B cell (primary cell): Measurements from ENCODE around the gene GLB1L. TPM values are rescaled to one million over a fixed set of nuclear protein-coding genes. Genes with fewer than 3 reads are reported as not detected.

Experiments
- ATAC-seq: fragments of 200-7000 bp; cut with Tn5 transposase; one replicate; pipeline ENCODE4 v1.10.0; 2021; ENCODE audit warnings: low read depth, mild to moderate bottlenecking, moderate number of reproducible peaks, moderate library complexity
- CTCF ChIA-PET: fragments of 350-600 bp; sonication (Branson Sonifier 250); formaldehyde crosslinking; loops from one replicate; lab custom pipeline; 2021; ENCODE audit warnings: antibody characterized with exemption, inconsistent platforms; lab: Charles Lee
- POLR2A ChIA-PET: fragments of 350-600 bp; sonication (Branson Sonifier 250); formaldehyde crosslinking; loops from one replicate; lab custom pipeline; 2021; ENCODE audit warnings: antibody characterized with exemption; lab: Charles Lee
- DNase-seq: peaks from one replicate; pipeline ENCODE4 v3.0.0; 2013
- H2AFZ ChIP-seq: 2 replicates; pipeline ENCODE4 v1.6.1; 2012; ENCODE audit warnings: mild to moderate bottlenecking, low read depth, low read length; ENCODE audit not compliant: insufficient read depth, poor library complexity, severe bottlenecking
- H3K27ac ChIP-seq, 2 donors: 1 replicate in 1 of 2; 2 replicates in 1 of 2; pipeline ENCODE4 v1.5.1; 2012 to 2013; ENCODE audit warnings: low read length in 2 of 2, mild to moderate bottlenecking in 2 of 2, moderate library complexity in 1 of 2
- H3K27me3 ChIP-seq, 4 experiments: fragments of 200-600 bp in 1 of 4; sonication (generic) in 1 of 4; replicated peaks in 1 of 4; 1 replicate in 2 of 4; 2 replicates in 2 of 4; pipeline versions ENCODE4 v1.6.1 to v1.7.0; 2013 to 2016; ENCODE audit warnings: low read length in 3 of 4, mild to moderate bottlenecking in 2 of 4, mixed read lengths in 1 of 4, moderate library complexity in 1 of 4; ENCODE audit not compliant: insufficient read depth in 4 of 4, control insufficient read depth in 3 of 4; ENCODE audit errors: control extremely low read depth in 1 of 4
- H3K36me3 ChIP-seq, 2 experiments: replicated peaks in 1 of 2; 1 replicate in 1 of 2; 2 replicates in 1 of 2; pipeline versions ENCODE4 v1.6.1 to v1.7.1; 2013; ENCODE audit warnings: low read length in 1 of 2; ENCODE audit not compliant: insufficient read depth in 2 of 2, control insufficient read depth in 1 of 2; ENCODE audit errors: control extremely low read depth in 1 of 2, extremely low read depth in 1 of 2
- H3K4me1 ChIP-seq, 2 donors: fragments of 200-600 bp in 1 of 2; sonication (generic) in 1 of 2; 1 replicate in 1 of 2; 2 replicates in 1 of 2; pipeline versions ENCODE4 v1.5.1 to v1.6.1; 2013 to 2017; ENCODE audit warnings: low read length in 2 of 2; ENCODE audit not compliant: control insufficient read depth in 2 of 2, insufficient read depth in 2 of 2
- H3K4me2 ChIP-seq: replicated peaks from 2 replicates; pipeline ENCODE3; 2012; ENCODE audit warnings: mild to moderate bottlenecking, low read depth, low read length; ENCODE audit not compliant: poor library complexity, severe bottlenecking
- H3K4me3 ChIP-seq, 5 experiments: fragments of 200-600 bp in 1 of 5; sonication (generic) in 1 of 5; 1 replicate in 3 of 5; 2 replicates in 2 of 5; pipeline versions ENCODE4 v1.5.1 to v1.7.0; 2011 to 2016; ENCODE audit warnings: low read length in 4 of 5, mild to moderate bottlenecking in 4 of 5, low read depth in 2 of 5, control low read depth in 1 of 5, moderate library complexity in 1 of 5; ENCODE audit not compliant: insufficient read depth in 1 of 5; ENCODE audit errors: control extremely low read depth in 1 of 5, extremely low read depth in 1 of 5
- H3K79me2 ChIP-seq: fragments of 200-600 bp; sonication (generic); one replicate; pipeline ENCODE4 v1.6.0; 2016; ENCODE audit warnings: low read length; ENCODE audit not compliant: control insufficient read depth, insufficient read depth
- H3K9ac ChIP-seq: fragments of 200-600 bp; sonication (generic); 2 replicates; pipeline ENCODE4 v1.6.1; 2017; ENCODE audit warnings: mild to moderate bottlenecking, low read length, moderate library complexity
- H3K9me3 ChIP-seq, 3 donors: one replicate each; pipeline versions ENCODE4 v1.6.1 to v1.7.1; 2013; ENCODE audit warnings: low read length in 2 of 3; ENCODE audit not compliant: control insufficient read depth in 2 of 3, insufficient read depth in 1 of 3; ENCODE audit errors: control extremely low read depth in 1 of 3
- H4K20me1 ChIP-seq: 2 replicates; pipeline ENCODE4 v1.6.0; 2012; ENCODE audit warnings: mild to moderate bottlenecking, low read length; ENCODE audit not compliant: insufficient read depth, control insufficient read depth, poor library complexity, severe bottlenecking
- H3K27ac Mint-ChIP-seq: one replicate; pipeline ENCODE4 v1.8.0; 2021; ENCODE audit warnings: mixed read lengths
- H3K27me3 Mint-ChIP-seq: one replicate; pipeline ENCODE4 v1.8.0; 2021; ENCODE audit warnings: mixed read lengths
- H3K4me1 Mint-ChIP-seq: one replicate; pipeline ENCODE4 v1.8.0; 2021; ENCODE audit warnings: mixed read lengths
- H3K4me3 Mint-ChIP-seq: one replicate; pipeline ENCODE4 v1.8.0; 2021; ENCODE audit warnings: mixed read lengths
- H3K9me3 Mint-ChIP-seq: one replicate; pipeline ENCODE4 v1.8.0; 2022; ENCODE audit warnings: mixed read lengths; ENCODE audit not compliant: insufficient read depth
- CTCF ChIP-seq: fragments of 200-600 bp; IDR thresholded peaks from one replicate; pipeline ENCODE4 v1.8.0; 2022; ENCODE audit warnings: antibody characterized with exemption, mild to moderate bottlenecking
- EZH2 ChIP-seq: IDR thresholded peaks from 2 replicates; pipeline ENCODE4 v1.6.1; 2012; ENCODE audit warnings: borderline replicate concordance, low read depth, mild to moderate bottlenecking, moderate library complexity, low read length; ENCODE audit not compliant: insufficient read depth, poor library complexity, severe bottlenecking
- WGBS: methylation state at CpG from one replicate; pipeline ENCODE4 v1.1.5; 2013; ENCODE audit warnings: missing lambda C conversion rate; ENCODE audit not compliant: insufficient coverage; 5-methylcytosine and 5-hydroxymethylcytosine counted together
- intact Hi-C: fragments of 100-400 bp; cut with micrococcal nuclease; formaldehyde crosslinking; loops from one replicate; pipeline ENCODE4 v1.10.0; 2022
- polyA plus RNA-seq: library from polyadenylated mRNA; depleted of rRNA; stranded (reverse); fragments of >200 nt; gene quantifications from 2 replicates; pipeline ENCODE4 v1.2.3, GENCODE V29; 2012
- total RNA-seq, 2 donors: library from RNA; stranded (reverse); fragments of 120-200 nt in 1 of 2; gene quantifications; 1 replicate in 1 of 2; 2 replicates in 1 of 2; pipeline versions ENCODE4 v1.2.3 to v1.2.4, GENCODE V29; 2013 to 2022

GLB1L gene
- total and polyA plus RNA-seq, 2 donors (not counting 1 experiment from before 2014, with no cell fraction given): 2.4 to 4.1 TPM

- Histone ChIP-seq H3K27me3 (no peaks in the 10 kb centered on the region), H3K4me1 (peaks cover 17 to 21% of the 10 kb centered on the region in 2 donors), H4K20me1 (peaks cover 64% of the 10 kb centered on the region), H3K36me3 (peaks cover 11 to 63% of the 10 kb centered on the region in 2 experiments), H3K4me2 (no peak overlapping the region), H3K9me3 (no peaks in the 10 kb centered on the region), H2AFZ (no peak overlapping the region), H3K79me2 (peaks cover 12% of the 10 kb centered on the region), H3K27ac (no peak overlapping the region), H3K4me3 (no peak overlapping the region), H3K9ac (no peak overlapping the region)
- TF ChIP-seq EZH2: no peak
- TF ChIP-seq CTCF: no peak
- Mint-ChIP-seq H3K9me3 (no peaks in the 10 kb centered on the region), H3K27ac (no peak overlapping the region), H3K4me1 (peaks cover 22% of the 10 kb centered on the region), H3K27me3 (no peaks in the 10 kb centered on the region), H3K4me3 (no peak overlapping the region)
- intact Hi-C loops: no loop called here
- POLR2A ChIA-PET: interaction anchor here (0.5 kb wide), 1 partner anchor 26 kb away, joined by 4 read pairs; no protein-coding TSS in a partner anchor
- DNase-seq (no peak), ATAC-seq (no peak)
- CTCF ChIA-PET: interaction anchor here (0.8 kb wide), 1 partner anchor 11 kb away, joined by 5 read pairs; no protein-coding TSS in a partner anchor
- 97% methylated on average over 15 of the region's 16 CpGs for WGBS
Measured at GRCh38 chr2:219221957-219222518, 23.2 kb downstream of the GLB1L start.

- peaks cover 17 to 21% of the 10 kb centered on the region in 2 donors for H3K4me1 ChIP-seq
- H3K36me3 ChIP-seq: peaks cover 9 to 57% of the 10 kb centered on the region in 2 experiments
- H3K79me2 ChIP-seq: peaks cover 8% of the 10 kb centered on the region
- no peaks in the 10 kb centered on the region for H3K27me3 Mint-ChIP-seq
- no peak overlapping the region for H3K4me3 Mint-ChIP-seq
- no peak overlapping the region for H3K27ac ChIP-seq
- no peak overlapping the region for H3K27ac Mint-ChIP-seq
- H3K9me3 Mint-ChIP-seq: no peaks in the 10 kb centered on the region
- H3K27me3 ChIP-seq: no peaks in the 10 kb centered on the region
- POLR2A ChIA-PET: no interaction called here
- no peak overlapping the region for H3K4me3 ChIP-seq
- 97% methylated on average over 9 of the region's 19 CpGs for WGBS
- TF ChIP-seq CTCF (no peak), EZH2 (no peak)
- DNase-seq (no peak), ATAC-seq (no peak)
- peaks cover 54% of the 10 kb centered on the region for H4K20me1 ChIP-seq
- peaks cover 20% of the 10 kb centered on the region for H3K4me1 Mint-ChIP-seq
- no peaks in the 10 kb centered on the region for H3K9me3 ChIP-seq
- no peak overlapping the region for H3K4me2 ChIP-seq
- intact Hi-C loops: no loop called here
- no peak overlapping the region for H2AFZ ChIP-seq
- CTCF ChIA-PET: no interaction called here
- no peak overlapping the region for H3K9ac ChIP-seq
Measured at GRCh38 chr2:219220652-219221402, 24.4 kb downstream of the GLB1L start.
